Prostate gland (tissue), 2 donors: ENCODE results near the gene MGAT5. TPM values are rescaled to one million over a fixed set of nuclear protein-coding genes. Genes with fewer than 3 reads are reported as not detected.

Experiments used
- DNase-seq: peaks from one replicate; pipeline ENCODE4 v3.0.0-alpha.2; 2019; ENCODE audit warnings: low spot score
- H3K27ac ChIP-seq, 2 donors: fragments of 200-600 bp; sonication (generic); 2 replicates each; pipeline ENCODE4 v1.5.1; 2017 to 2019
- H3K27me3 ChIP-seq: fragments of 200-600 bp; sonication (generic); replicated peaks from 2 replicates; pipeline ENCODE4 v1.5.1; 2019; ENCODE audit not compliant: insufficient read depth
- H3K36me3 ChIP-seq, 2 donors: fragments of 200-600 bp; sonication (generic); 1 replicate in 1 of 2; 2 replicates in 1 of 2; pipeline versions ENCODE4 v1.5.1 to v1.8.1; 2017 to 2019
- H3K4me1 ChIP-seq: fragments of 200-600 bp; sonication (generic); replicated peaks from 2 replicates; pipeline ENCODE4 v1.5.1; 2019
- H3K4me3 ChIP-seq, 2 donors: fragments of 200-600 bp; sonication (generic); 2 replicates each; pipeline ENCODE4 v1.5.1; 2017 to 2019
- H3K9me3 ChIP-seq: fragments of 200-600 bp; sonication (generic); 2 replicates; pipeline ENCODE4 v1.5.1; 2017
- POLR2A ChIP-seq: fragments of 450-650 bp; IDR thresholded peaks from one replicate; pipeline ENCODE4 v1.6.1; 2016; ENCODE audit warnings: antibody characterized with exemption, mild to moderate bottlenecking
- POLR2AphosphoS5 ChIP-seq: sonication (generic); formaldehyde crosslinking; IDR thresholded peaks from one replicate; pipeline ENCODE4 v1.6.1; 2017; ENCODE audit warnings: antibody characterized with exemption
- WGBS: methylation state at CpG from one replicate; pipeline ENCODE4 v1.1.5; 2018; 5-methylcytosine and 5-hydroxymethylcytosine counted together
- intact Hi-C: fragments of 100-400 bp; cut with DNase I; formaldehyde crosslinking; loops from one replicate; pipeline ENCODE4 v1.14.2; 2022
- small RNA-seq, 2 donors: library from RNA; depleted of rRNA; stranded (forward); fragments of <200 nt; gene quantifications; one replicate each; pipeline ENCODE3, GENCODE V24; 2016
- total RNA-seq, 2 donors: library from RNA; depleted of rRNA; stranded (reverse); fragments of >200 nt; gene quantifications; one replicate each; pipeline ENCODE4 v1.1.0, GENCODE V29; 2016
- TF ChIP-seq, protein P1 (sequence below), 4 experiments: fragments of 200-600 bp in 2 of 4; fragments of 450-650 bp in 2 of 4; sonication (generic) in 2 of 4; IDR thresholded peaks; 1 replicate in 3 of 4; 2 replicates in 1 of 4; pipeline ENCODE4 v1.5.1; 2016 to 2019; ENCODE audit warnings: antibody characterized with exemption in 4 of 4, mild to moderate bottlenecking in 2 of 4, moderate library complexity in 2 of 4

The MGAT5 gene
- total RNA-seq, 2 donors from 2014 or later: 20.1 to 83.2 TPM

DNA sequence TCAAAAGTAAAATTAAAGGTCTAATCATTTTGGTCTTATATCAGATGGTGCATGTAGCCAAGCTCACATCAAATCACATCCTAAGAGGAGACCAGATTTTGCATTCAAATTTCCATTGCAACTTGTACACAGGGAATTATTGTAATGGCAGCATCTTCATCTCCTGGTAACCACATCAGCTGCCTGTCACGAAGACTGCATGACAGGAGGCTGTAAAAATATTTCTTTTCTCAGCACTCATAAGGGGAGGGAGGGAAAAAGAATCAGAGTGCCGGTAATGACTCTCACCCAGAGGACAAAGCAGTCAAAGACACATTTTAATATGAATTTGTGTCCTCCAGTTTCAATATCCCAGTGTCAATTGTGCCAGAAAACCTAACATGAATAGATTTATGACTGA is 248.2 kb downstream of the MGAT5 start:
- no peaks in the 10 kb centered on the region for H3K9me3 ChIP-seq
- H3K4me1 ChIP-seq: no peaks in the 10 kb centered on the region
- 38% methylated on average over 2 of the region's 2 CpGs for WGBS
- TF ChIP-seq POLR2A (no peak), POLR2AphosphoS5 (no peak)
- TF ChIP-seq, protein P1, sequence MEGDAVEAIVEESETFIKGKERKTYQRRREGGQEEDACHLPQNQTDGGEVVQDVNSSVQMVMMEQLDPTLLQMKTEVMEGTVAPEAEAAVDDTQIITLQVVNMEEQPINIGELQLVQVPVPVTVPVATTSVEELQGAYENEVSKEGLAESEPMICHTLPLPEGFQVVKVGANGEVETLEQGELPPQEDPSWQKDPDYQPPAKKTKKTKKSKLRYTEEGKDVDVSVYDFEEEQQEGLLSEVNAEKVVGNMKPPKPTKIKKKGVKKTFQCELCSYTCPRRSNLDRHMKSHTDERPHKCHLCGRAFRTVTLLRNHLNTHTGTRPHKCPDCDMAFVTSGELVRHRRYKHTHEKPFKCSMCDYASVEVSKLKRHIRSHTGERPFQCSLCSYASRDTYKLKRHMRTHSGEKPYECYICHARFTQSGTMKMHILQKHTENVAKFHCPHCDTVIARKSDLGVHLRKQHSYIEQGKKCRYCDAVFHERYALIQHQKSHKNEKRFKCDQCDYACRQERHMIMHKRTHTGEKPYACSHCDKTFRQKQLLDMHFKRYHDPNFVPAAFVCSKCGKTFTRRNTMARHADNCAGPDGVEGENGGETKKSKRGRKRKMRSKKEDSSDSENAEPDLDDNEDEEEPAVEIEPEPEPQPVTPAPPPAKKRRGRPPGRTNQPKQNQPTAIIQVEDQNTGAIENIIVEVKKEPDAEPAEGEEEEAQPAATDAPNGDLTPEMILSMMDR (IDR thresholded peaks at IDR 0.05): no peak
- H3K36me3 ChIP-seq: no peaks in the 10 kb centered on the region
- H3K27me3 ChIP-seq: no peaks in the 10 kb centered on the region
- no peak overlapping the region for H3K4me3 ChIP-seq
- H3K27ac ChIP-seq: no peak overlapping the region
- intact Hi-C loops: no loop called here
- DNase-seq: no peak

Small RNA genes lying within 50 kb of the gene (small RNA-seq; reads per million reads assigned to genes)
- 0 reads per million in 2 donors for gene RNA5SP104
